G401 (cell line): Measurements from ENCODE around the gene CD58. TPM values are rescaled to one million over a fixed set of nuclear protein-coding genes. Genes with fewer than 3 reads are reported as not detected.

Experiments used
- DNase-seq: peaks from one replicate; pipeline ENCODE4 v3.0.0-alpha.2; 2015; ENCODE audit warnings: low spot score
- in situ Hi-C: cut with HindIII; loops from 2 replicates; pipeline ENCODE4 v1.10.0; 2016; ENCODE audit warnings: low sequenced_read_pairs, mixed read lengths
- total RNA-seq: library from RNA; depleted of rRNA; stranded (reverse); fragments of >200 nt; shearing (Covaris generic); gene quantifications from 2 replicates; pipeline ENCODE4 v1.2.3, GENCODE V29; 2014

CD58 gene
- total RNA-seq, 1 experiment from 2014 or later = 15.2 TPM

DNA sequence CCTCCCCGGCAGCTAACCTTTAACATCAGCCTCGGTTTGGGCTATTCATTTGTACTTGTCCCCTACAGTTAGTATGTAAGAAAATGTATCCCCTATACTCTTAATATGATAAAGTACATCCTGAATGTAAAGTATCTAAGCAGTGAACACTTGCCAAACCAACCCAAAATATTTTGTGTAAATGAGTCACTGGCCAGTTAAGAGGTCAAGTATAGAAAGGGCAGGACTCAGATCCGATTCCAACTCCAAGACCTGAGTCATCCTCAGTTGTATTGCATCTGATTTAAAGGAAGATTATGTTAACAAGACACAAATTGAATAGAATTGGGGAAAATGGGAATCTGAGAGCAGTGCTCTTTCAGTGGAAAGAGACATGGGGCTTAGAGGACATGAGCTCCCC, 84.4 kb downstream of the CD58 start:
- in situ Hi-C loops = no loop called here
- no peak for DNase-seq

DNA sequence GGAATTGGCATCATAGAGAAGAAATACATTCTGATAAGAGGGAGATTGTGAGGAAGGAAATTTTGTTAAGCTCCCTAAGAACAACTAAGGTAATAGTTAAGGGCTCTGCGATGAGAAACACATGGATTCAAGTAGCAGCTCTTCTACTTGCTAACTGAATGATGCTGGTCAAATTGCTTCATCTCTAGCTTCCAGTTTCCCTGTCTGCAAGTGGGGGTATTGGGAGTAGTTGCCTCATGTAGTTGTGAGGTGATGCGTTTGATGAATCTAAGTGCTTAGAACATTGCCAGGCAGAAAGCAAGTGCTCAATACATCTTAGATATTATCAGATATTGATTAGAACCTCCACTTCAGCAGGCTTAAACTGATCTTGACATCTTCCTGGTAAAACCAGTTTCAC, 84.8 kb downstream of the CD58 start:
- no peak for DNase-seq
- in situ Hi-C loops = no loop called here

- in situ Hi-C loops = no loop called here
- peak; percentile 86 for DNase-seq
Measured at GRCh38 chr1:116485071-116485735, 85.6 kb downstream of the CD58 start.

- in situ Hi-C loops = no loop called here
- peak; percentile 76 for DNase-seq
Measured at GRCh38 chr1:116483481-116484309, 87.1 kb downstream of the CD58 start.

DNA sequence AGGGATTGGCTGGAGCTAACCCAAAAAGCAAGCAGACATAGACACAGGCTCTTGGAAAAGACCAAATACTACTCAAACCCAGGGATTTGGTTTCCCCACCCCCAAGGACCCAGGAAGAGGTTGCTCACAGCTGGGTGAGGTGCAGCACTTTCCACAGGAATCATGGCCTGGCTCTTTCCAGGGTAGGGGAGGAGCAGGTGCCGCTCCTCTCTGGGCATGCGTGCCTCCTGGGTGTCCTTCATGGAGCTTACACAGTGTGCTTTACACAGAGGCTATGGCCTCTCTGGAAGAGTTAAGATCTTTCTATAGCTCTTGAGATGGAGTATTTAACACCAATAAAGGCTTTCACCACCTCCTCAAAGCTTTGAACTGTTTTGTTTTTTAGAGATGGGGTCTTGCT, 88.3 kb downstream of the CD58 start:
- no peak for DNase-seq
- in situ Hi-C loops = no loop called here

DNA sequence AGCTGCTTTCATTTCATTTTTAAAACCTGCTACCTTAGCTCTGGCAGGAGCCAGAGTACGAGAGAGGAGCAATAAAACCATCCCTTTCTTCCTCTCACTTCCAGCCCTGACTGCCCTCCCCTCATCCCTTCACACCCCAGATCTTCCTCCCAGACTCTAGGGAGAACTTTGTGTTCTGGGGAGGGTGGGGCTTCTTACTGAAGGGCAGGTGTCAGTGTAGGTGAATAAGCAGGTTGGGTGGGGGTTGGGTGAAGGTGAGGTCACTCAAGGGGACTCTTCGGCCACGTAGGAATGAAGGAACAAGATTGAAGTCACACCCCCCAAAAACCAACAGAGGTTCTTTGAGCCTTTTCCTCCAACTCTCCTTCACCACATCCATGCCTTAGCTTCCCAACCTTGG, 88.9 kb downstream of the CD58 start:
- no peak for DNase-seq
- in situ Hi-C loops = no loop called here

DNA sequence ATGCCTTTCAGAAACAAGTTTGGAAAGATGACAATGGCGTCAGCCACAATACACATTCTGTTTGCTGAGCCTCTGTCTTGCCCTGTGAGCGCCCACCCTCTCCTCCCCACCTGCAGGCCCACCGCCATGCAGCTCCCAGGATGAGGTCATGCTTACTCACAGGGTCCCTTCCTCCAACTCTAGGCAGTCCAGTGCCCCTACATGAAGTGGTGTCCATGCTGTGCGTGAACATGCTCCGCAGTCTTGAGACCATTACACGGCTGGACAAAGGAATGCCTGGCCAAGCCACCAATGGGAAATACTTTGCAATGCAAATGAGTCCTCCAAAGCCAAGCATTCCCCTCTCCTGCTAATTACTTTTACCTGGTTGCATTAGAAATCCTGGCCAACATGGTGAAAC, 92.2 kb downstream of the CD58 start:
- in situ Hi-C loops = no loop called here
- no peak for DNase-seq

DNA sequence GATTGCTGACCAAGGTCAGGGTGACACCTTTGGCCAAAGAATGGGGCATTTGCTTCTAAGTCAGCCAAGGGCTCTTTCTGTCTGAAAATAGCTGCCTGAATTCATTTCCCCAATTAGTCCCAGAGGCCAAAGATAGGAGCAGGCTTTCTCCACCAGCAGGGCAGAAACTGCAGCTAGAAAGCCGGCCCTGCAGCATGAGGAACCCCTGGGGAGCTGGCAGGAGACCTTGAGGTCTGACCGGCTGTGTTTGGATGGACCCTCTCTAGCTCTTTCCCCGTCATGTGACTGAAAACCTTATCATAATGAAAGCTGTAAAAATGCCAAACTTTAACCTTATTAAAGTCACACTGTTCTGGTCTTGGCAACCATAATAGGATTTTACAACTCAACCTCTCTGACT, 93.4 kb downstream of the CD58 start:
- no peak for DNase-seq
- in situ Hi-C loops = no loop called here

- DNase-seq = no peak
- in situ Hi-C loops = no loop called here
Measured at GRCh38 chr1:116476321-116476720, 94.5 kb downstream of the CD58 start.

GRCh38 chr1:116475850-116476218, 95.0 kb downstream of the CD58 start:
- in situ Hi-C loops = no loop called here

DNA sequence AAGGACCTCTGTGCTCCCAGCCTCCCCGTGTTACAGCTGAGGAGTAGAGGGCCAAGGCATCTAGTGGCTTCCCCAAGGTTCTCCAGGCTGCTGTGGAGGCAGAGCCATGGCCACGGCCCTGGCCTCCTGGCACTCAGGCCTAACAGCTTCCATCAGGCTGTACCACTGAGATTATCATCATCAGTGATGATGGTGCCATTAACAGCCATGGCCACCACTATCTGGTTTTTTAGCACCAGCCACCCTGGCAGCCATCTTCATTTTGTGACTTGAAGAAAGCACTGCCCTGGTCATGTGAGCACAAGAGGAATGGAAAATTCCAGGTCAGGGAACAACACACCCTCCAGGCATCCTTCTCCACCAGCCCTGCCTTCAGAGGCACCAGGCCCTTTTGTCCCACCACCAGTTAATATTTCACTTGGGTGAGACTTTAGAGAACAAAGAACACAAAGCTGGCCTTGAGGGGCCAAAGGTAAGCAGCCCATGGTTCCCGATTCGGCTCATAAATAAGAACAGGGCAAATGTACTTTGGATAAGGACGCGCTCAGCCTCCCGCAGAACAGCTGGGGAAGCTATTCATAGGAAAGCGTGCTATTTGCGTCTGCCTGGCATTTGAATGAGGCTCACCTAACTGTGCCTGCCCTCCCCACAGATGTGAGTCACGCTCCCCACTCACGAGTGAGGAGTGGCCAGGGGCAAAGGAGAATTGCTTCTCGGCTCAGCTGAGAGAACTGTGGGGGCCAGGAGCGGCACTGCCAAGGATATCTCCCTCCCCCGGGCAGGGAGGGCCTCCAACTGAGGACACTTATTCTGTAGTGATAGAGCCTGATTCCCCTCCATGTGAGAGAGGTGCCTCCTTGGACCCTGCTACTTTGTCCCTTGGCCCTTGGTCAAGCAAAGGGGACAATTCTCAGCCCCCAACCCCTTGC, 95.6 kb downstream of the CD58 start:
- no peak for DNase-seq
- in situ Hi-C loops = no loop called here

More at GRCh38 chr1:116475850-116476218, 95.0 kb downstream of the CD58 start:
- DNase-seq = no peak

GRCh38 chr1:116472431-116472961, 98.3 kb downstream of the CD58 start:
- DNase-seq = peak; percentile 39
- in situ Hi-C loops = no loop called here

DNA sequence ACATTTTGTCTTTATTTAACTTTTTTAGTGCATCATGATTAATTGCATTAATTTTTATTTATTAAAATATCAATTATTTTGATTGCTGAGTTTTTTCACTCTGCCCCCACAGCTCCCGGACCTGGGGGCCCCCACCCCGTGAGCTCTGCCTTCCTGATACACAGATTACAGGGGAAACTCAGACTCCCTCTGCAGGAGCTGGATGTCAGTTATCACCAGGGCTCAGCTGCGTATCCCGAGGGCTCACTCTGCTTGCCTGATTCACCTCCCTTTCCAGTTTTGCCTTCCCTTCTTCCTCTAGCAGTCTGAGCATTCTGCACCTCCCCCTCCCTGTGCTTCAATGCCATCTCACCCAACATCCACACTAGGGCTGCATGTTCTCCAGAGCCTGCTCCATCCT, 99.6 kb downstream of the CD58 start:
- in situ Hi-C loops = no loop called here
- DNase-seq = no peak

- in situ Hi-C loops = no loop called here
- DNase-seq = no peak
Measured at GRCh38 chr1:116470671-116471070, 100.2 kb downstream of the CD58 start.

DNA sequence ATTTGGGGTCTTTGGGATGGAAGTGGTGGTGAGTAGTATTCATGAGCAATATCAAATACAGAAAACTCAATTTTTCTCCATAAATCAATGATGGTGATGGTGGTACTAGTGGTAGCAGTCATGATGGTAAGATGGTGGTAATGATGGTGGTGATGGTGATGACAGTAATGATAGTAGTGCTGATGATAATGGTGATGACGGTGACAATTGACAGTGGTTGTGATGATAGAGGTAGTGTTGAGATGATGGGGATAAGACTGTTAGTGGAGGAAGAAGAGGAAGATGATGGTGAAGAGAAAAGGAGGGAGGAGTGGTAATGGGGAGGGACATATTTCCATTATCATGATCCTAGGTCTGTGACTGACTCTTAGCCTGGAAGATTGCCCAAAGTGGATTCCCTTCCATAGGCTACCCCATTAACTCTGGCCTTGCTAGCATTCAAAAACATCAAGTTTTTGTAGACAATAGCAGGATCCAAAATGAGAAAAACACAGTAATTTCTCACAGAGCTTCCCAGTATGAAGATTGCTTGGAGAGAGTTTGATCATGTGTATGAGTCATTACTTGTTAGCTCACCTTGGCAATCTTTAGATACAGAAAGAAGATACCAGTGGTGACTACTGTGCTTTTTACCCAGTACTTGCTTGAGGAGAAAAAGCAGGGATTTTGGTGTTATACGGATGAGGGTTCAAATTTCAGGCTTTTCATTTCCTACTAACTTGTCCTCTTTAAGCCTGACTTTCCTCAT, 103.8 kb downstream of the CD58 start:
- in situ Hi-C loops = no loop called here
- no peak for DNase-seq

DNA sequence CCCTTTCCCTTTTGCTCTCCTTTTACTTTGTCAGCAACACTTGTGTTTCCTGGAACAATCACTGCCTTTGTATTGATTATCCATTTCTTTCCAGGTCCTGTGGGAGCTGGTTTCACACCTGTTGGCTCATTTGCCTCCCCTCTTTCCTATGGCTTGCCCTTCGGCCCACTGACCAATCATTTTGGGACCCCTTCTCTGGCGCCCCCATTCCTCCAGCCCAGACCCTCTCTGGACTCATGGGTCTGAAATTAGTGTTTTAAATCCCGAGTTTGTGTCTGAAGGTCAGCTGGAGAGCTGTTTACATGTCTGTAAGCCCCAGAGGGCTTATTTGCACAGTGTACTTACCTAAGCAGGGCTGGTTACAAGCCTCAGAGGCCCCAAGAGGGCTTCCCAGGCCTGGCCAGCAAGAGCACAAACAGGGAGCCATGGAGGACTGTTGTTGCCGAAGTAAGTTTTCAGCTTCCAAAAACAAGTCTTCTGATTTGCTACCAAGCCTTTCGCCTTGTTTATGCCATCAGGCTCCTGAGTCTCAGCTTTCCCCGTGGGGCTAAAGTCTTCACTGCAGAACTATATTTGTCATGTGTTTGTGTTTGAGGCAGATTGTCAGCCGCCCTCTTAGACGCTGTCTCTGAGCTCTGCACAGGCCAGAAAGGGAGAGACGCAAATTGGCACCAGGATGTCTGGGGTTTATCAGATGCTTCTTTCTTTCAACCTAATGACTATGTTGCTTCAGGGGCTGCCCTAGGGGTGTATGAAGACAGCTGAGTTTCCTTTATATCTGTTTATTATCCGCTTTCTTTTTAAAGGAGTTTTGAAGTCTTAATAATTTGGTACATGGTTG, 104.8 kb downstream of the CD58 start:
- no peak for DNase-seq
- in situ Hi-C loops = no loop called here

DNA sequence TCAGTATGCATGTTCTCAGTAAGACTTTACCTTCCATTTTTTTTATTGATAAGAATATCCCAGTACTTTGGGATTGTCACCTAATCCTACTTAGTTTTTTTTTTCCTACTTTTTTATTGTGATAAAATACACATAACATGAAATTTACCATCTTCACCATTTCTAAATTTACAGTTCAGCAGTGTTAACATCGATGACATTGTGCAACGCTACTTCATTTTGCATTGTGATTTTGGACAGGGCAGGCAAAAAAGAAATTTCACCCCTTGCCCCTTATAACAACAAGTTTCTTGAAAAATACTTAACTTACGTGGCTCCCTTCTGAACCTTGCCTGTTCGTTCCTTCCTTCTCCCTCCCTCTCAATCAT, 105.4 kb downstream of the CD58 start:
- in situ Hi-C loops = no loop called here
- no peak for DNase-seq
